ENCODE data around the gene MFSD6.

- TF ChIP-seq CTCF (IDR thresholded peaks at IDR 0.05) (no peak), EZH2 (IDR thresholded peaks at IDR 0.05) (no peak), EZH2phosphoT487 (IDR thresholded peaks at IDR 0.05) (no peak)
Observed at GRCh38 chr2:190466819-190467446, 58.8 kb downstream of the MFSD6 start.
